HepG2 (cell line): ENCODE results near the gene SLC35F3. TPM values are rescaled to one million over a fixed set of nuclear protein-coding genes. Genes with fewer than 3 reads are reported as not detected.

ENCODE experiments used
- ATAC-seq: fragments of 200-7000 bp; cut with Tn5 transposase; 3 replicates; pipeline ENCODE4 v1.9.1; 2020; ENCODE audit warnings: mild to moderate bottlenecking, moderate library complexity
- BruUV-seq: library from RNA; stranded (reverse); fragments of 400-500 nt; replicated peaks from 2 replicates; lab custom pipeline; 2021; lab: Mats Ljungman, UMichigan
- CTCF ChIA-PET: fragments of 300-600 bp; formaldehyde crosslinking; extraction: SDS; loops from one replicate; lab custom pipeline; 2021; ENCODE audit warnings: low total read pairs, inconsistent platforms, low intra/inter-chr PET ratio; lab: Yijun Ruan, JAX
- POLR2A ChIA-PET: fragments of 350-600 bp; sonication (Branson Sonifier 250); formaldehyde crosslinking; loops from one replicate; lab custom pipeline; 2020; ENCODE audit warnings: antibody characterized with exemption, inconsistent platforms; lab: Yijun Ruan, JAX
- DNase-seq: peaks from one replicate; pipeline ENCODE4 v3.0.0-alpha.2; 2015; ENCODE audit warnings: low spot score
- FAIRE-seq: peaks from 3 replicates; lab custom pipeline; 2011; peaks lifted over from hg19 to GRCh38; lab: Jason Lieb, UNC
- H2AFZ ChIP-seq: one replicate; pipeline ENCODE4 v1.6.1; 2011; ENCODE audit warnings: low read length, inconsistent platforms
- H3K27ac ChIP-seq: fragments of 300-600 bp; 3 replicates; pipeline ENCODE4 v1.8.0; 2011; ENCODE audit warnings: mixed run types, mild to moderate bottlenecking, mixed read lengths, low read length, inconsistent platforms; ENCODE audit not compliant: insufficient read depth; ENCODE audit errors: extremely low read length
- H3K27me3 ChIP-seq, 2 experiments: fragments of 200-600 bp in 1 of 2; 2 replicates in 1 of 2; 3 replicates in 1 of 2; pipeline versions ENCODE4 v1.6.0 to v1.8.0; 2011; ENCODE audit warnings: low read length in 2 of 2, mild to moderate bottlenecking in 2 of 2, moderate library complexity in 2 of 2, inconsistent platforms in 1 of 2; ENCODE audit not compliant: insufficient read depth in 2 of 2, control insufficient read depth in 1 of 2
- H3K36me3 ChIP-seq, 2 experiments: fragments of 200-600 bp in 1 of 2; replicated peaks in 1 of 2; 2 replicates in 1 of 2; 3 replicates in 1 of 2; pipeline versions ENCODE4 v1.5.1 to v1.8.0; 2011; ENCODE audit warnings: low read length in 2 of 2, inconsistent platforms in 1 of 2; ENCODE audit not compliant: insufficient read depth in 2 of 2, control insufficient read depth in 1 of 2
- H3K4me1 ChIP-seq: 2 replicates; pipeline ENCODE4 v1.5.1; 2012; ENCODE audit warnings: low read length, inconsistent platforms; ENCODE audit not compliant: insufficient read depth
- H3K4me2 ChIP-seq: 2 replicates; pipeline ENCODE4 v1.6.0; 2011; ENCODE audit warnings: low read depth, low read length, inconsistent platforms
- H3K4me3 ChIP-seq, 3 experiments: fragments of 200-600 bp in 1 of 3; sonication (generic), shearing (Covaris generic) in 1 of 3; replicated peaks in 1 of 3; 2 replicates each; pipeline ENCODE4 v1.5.1; 2011 to 2016; ENCODE audit warnings: low read length in 3 of 3, inconsistent platforms in 2 of 3, low read depth in 2 of 3, mild to moderate bottlenecking in 2 of 3, control low read depth in 1 of 3, mixed read lengths in 1 of 3; ENCODE audit not compliant: insufficient read depth in 1 of 3
- H3K79me2 ChIP-seq: one replicate; pipeline ENCODE4 v1.6.1; 2011; ENCODE audit warnings: low read length, inconsistent platforms; ENCODE audit not compliant: insufficient read depth
- H3K9ac ChIP-seq: 2 replicates; pipeline ENCODE4 v1.6.0; 2011; ENCODE audit warnings: mild to moderate bottlenecking, low read depth, low read length, inconsistent platforms; ENCODE audit not compliant: insufficient read depth
- H3K9me3 ChIP-seq: 2 replicates; pipeline ENCODE4 v1.5.1; 2012; ENCODE audit warnings: mild to moderate bottlenecking, low read length
- H4K20me1 ChIP-seq: 2 replicates; pipeline ENCODE4 v1.6.0; 2011; ENCODE audit warnings: inconsistent platforms, mild to moderate bottlenecking, low read length, moderate library complexity; ENCODE audit not compliant: insufficient read depth
- MEIS2 ChIP-seq: sonication (generic); formaldehyde crosslinking; IDR thresholded peaks from 2 replicates; pipeline ENCODE4 v1.9.0; 2021; ENCODE audit warnings: mild to moderate bottlenecking, missing genetic modification reagents
- ZNF142 ChIP-seq: sonication (generic); formaldehyde crosslinking; IDR thresholded peaks from 2 replicates; pipeline ENCODE4 v1.4.0; 2020; ENCODE audit warnings: missing genetic modification reagents
- ZNF280B ChIP-seq: sonication (generic); formaldehyde crosslinking; IDR thresholded peaks from 2 replicates; pipeline ENCODE4 v1.5.0; 2020; ENCODE audit warnings: missing genetic modification reagents, mild to moderate bottlenecking, borderline replicate concordance
- WGBS: methylation state at CpG from one replicate; pipeline ENCODE4 v1.1.6; 2017; ENCODE audit warnings: low lambda C conversion rate; 5-methylcytosine and 5-hydroxymethylcytosine counted together
- in situ Hi-C: cut with HindIII; loops from 2 replicates; pipeline ENCODE4 v1.10.0; 2017; ENCODE audit warnings: low pct_unique_long_range_greater_than_20kb; ENCODE audit not compliant: extremely low pct_ligation_motif_present
- intact Hi-C: fragments of 100-400 bp; cut with micrococcal nuclease; formaldehyde crosslinking; loops from one replicate; pipeline ENCODE4 v1.10.0; 2022; ENCODE audit not compliant: unreplicated experiment
- polyA plus RNA-seq, 8 experiments: library from polyadenylated mRNA; depleted of rRNA in 3 of 8; stranded (reverse) in 7 of 8; unstranded in 1 of 8; fragments of >200 nt; fragmentation: Illumina TruSeq in 4 of 8; extraction: Trizol in 4 of 8; gene quantifications; 2 replicates each; pipeline versions ENCODE4 v1.2.1 to v1.2.3, GENCODE V29; 2011 to 2016; ENCODE audit warnings: low read depth in 4 of 8, missing spikeins in 1 of 8, mixed read lengths in 1 of 8; ENCODE audit not compliant: insufficient read depth in 1 of 8
- total RNA-seq, 5 experiments: library from RNA; depleted of rRNA; stranded (reverse); fragments of >200 nt; fragmentation: Illumina TruSeq; extraction: Trizol; gene quantifications; 2 replicates each; pipeline ENCODE4 v1.2.3, GENCODE V29; 2016; ENCODE audit warnings: low read depth in 1 of 5

Gene SLC35F3
- total and polyA plus RNA-seq, 2 of the 13 experiments (the other 11 are each of a cell fraction or from before 2014, with no cell fraction given), result not detected

GRCh38 chr1:234256359-234256758 is 351.9 kb downstream of the SLC35F3 start:
- no peak for DNase-seq
- no peak for TF ChIP-seq MEIS2 (CRISPR knock-in tag)
- no peak for TF ChIP-seq ZNF280B (CRISPR knock-in tag)
- TF ChIP-seq ZNF142 (CRISPR knock-in tag), result no peak
- in situ Hi-C loops (no loop called here), intact Hi-C loops (no loop called here)
- H3K27ac ChIP-seq, result no peak overlapping the region
- H3K4me1 ChIP-seq, result no peaks in the 10 kb centered on the region
- no TSS peak for BruUV-seq
- H2AFZ ChIP-seq, result no peak overlapping the region
- H3K9me3 ChIP-seq, result peaks cover 11% of the 10 kb centered on the region
- H3K36me3 ChIP-seq, result no peaks in the 10 kb centered on the region
- no peak for FAIRE-seq
- 0% methylated on average over 2 of the region's 2 CpGs for WGBS
- H3K27me3 ChIP-seq, result 0 out of 5 replicates have a peak, but pooled peaks cover 0 to 5% of the 10 kb centered on the region in 2 experiments
- no peaks in the 10 kb centered on the region for H4K20me1 ChIP-seq
- H3K9ac ChIP-seq, result no peak overlapping the region
- H3K4me2 ChIP-seq, result no peak overlapping the region
- ATAC-seq, result no peak
- H3K79me2 ChIP-seq, result no peaks in the 10 kb centered on the region
- H3K4me3 ChIP-seq, result no peak overlapping the region
- ChIA-PET CTCF (no interaction called here), POLR2A (no interaction called here)
